Endothelial cell of umbilical vein (primary cell): ENCODE measurements around the gene MYEOV.

Experiments
- MAX ChIP-seq: IDR thresholded peaks from 2 replicates; pipeline ENCODE4 v1.6.1; 2011; ENCODE audit not compliant: insufficient read depth, insufficient read length
- POLR2AphosphoS5 ChIP-seq: IDR thresholded peaks from 2 replicates; pipeline ENCODE4 v1.6.1; 2012; ENCODE audit warnings: low read depth, mild to moderate bottlenecking, control low read depth, low read length, moderate library complexity; ENCODE audit not compliant: insufficient read depth

GRCh38 chr11:69310351-69310750, 16.4 kb downstream of the MYEOV start:
- TF ChIP-seq MAX: no peak
- TF ChIP-seq POLR2AphosphoS5: no peak
